WTC11 (cell line): ENCODE measurements around the gene FTCD. TPM values are rescaled to one million over a fixed set of nuclear protein-coding genes. Genes with fewer than 3 reads are reported as not detected.
A peak's percentile ranks its signal among the peaks of the same experiment; 100 is the strongest.

Source experiments
- ATAC-seq: fragments of 200-7000 bp; cut with Tn5 transposase; 2 replicates; pipeline ENCODE4 v1.10.0; 2021; ENCODE audit warnings: mild to moderate bottlenecking, moderate library complexity
- CTCF ChIA-PET: fragments of 300-600 bp; sonication (Branson Sonifier 250); formaldehyde crosslinking; loops from one replicate; lab custom pipeline; 2021; ENCODE audit warnings: antibody characterized with exemption; lab: Charles Lee
- POLR2A ChIA-PET: fragments of 350-600 bp; sonication (Branson Sonifier 250); formaldehyde crosslinking; loops from one replicate; lab custom pipeline; 2021; ENCODE audit warnings: antibody characterized with exemption; lab: Charles Lee
- DNase-seq: peaks from one replicate; pipeline ENCODE4 v3.0.0; 2021; ENCODE audit warnings: low spot score
- H3K27ac Mint-ChIP-seq: 2 replicates; pipeline ENCODE4 v1.8.0; 2021; ENCODE audit warnings: mixed read lengths
- H3K27me3 Mint-ChIP-seq: 2 replicates; pipeline ENCODE4 v1.8.0; 2021; ENCODE audit warnings: low read depth, mild to moderate bottlenecking, moderate library complexity, mixed read lengths
- H3K36me3 Mint-ChIP-seq: 2 replicates; pipeline ENCODE4 v1.8.0; 2021; ENCODE audit warnings: mixed read lengths
- H3K4me1 Mint-ChIP-seq: 2 replicates; pipeline ENCODE4 v1.8.0; 2022; ENCODE audit warnings: mixed read lengths
- H3K4me3 Mint-ChIP-seq: 2 replicates; pipeline ENCODE4 v1.8.0; 2021; ENCODE audit warnings: mild to moderate bottlenecking, moderate library complexity, mixed read lengths
- H3K9me3 Mint-ChIP-seq: 2 replicates; pipeline ENCODE4 v1.8.0; 2021; ENCODE audit warnings: mixed read lengths
- ATF2 ChIP-seq: sonication (generic); formaldehyde crosslinking; IDR thresholded peaks from 2 replicates; pipeline ENCODE4 v1.8.1; 2022; ENCODE audit warnings: low read depth, missing genetic modification reagents, borderline replicate concordance
- CBFB ChIP-seq: sonication (generic); formaldehyde crosslinking; IDR thresholded peaks from 2 replicates; pipeline ENCODE4 v1.8.1; 2022; ENCODE audit warnings: mild to moderate bottlenecking, low read depth, missing genetic modification reagents
- CDX4 ChIP-seq: fragments of 250-450 bp; sonication (Bioruptor Pico); IDR thresholded peaks from 2 replicates; pipeline ENCODE4 v1.9.0; 2021; ENCODE audit warnings: moderate library complexity, mild to moderate bottlenecking, inconsistent platforms, borderline replicate concordance
- E2F1 ChIP-seq: sonication (generic); formaldehyde crosslinking; IDR thresholded peaks from 2 replicates; pipeline ENCODE4 v1.8.0; 2022; ENCODE audit warnings: mild to moderate bottlenecking, missing genetic modification reagents
- EMX1 ChIP-seq: fragments of 250-450 bp; sonication (Bioruptor Pico); IDR thresholded peaks from 2 replicates; pipeline ENCODE4 v1.8.0; 2021; ENCODE audit warnings: mild to moderate bottlenecking
- GTF2I ChIP-seq: fragments of 250-450 bp; sonication (Bioruptor Pico); conservative IDR thresholded peaks from 2 replicates; pipeline ENCODE4 v1.4.0; 2021; ENCODE audit warnings: mild to moderate bottlenecking
- JUN ChIP-seq: sonication (generic); formaldehyde crosslinking; IDR thresholded peaks from 2 replicates; pipeline ENCODE4 v1.8.0; 2023; ENCODE audit warnings: mild to moderate bottlenecking, missing genetic modification reagents
- NFE2L1 ChIP-seq: sonication (generic); formaldehyde crosslinking; IDR thresholded peaks from 2 replicates; pipeline ENCODE4 v1.8.1; 2023; ENCODE audit warnings: missing genetic modification reagents
- NFYB ChIP-seq: sonication (generic); formaldehyde crosslinking; conservative IDR thresholded peaks from 2 replicates; pipeline ENCODE4 v1.8.0; 2022; ENCODE audit warnings: low read depth, missing genetic modification reagents
- OVOL2 ChIP-seq: fragments of 250-450 bp; sonication (Bioruptor Pico); IDR thresholded peaks from 2 replicates; pipeline ENCODE4 v1.9.0; 2021; ENCODE audit warnings: mild to moderate bottlenecking, borderline replicate concordance
- PRRX2 ChIP-seq: fragments of 250-450 bp; sonication (Bioruptor Pico); IDR thresholded peaks from 2 replicates; pipeline ENCODE4 v1.8.0; 2021; ENCODE audit warnings: mild to moderate bottlenecking
- ZNF121 ChIP-seq: sonication (generic); formaldehyde crosslinking; IDR thresholded peaks from 2 replicates; pipeline ENCODE4 v1.8.0; 2023; ENCODE audit warnings: missing genetic modification reagents
- ZNF232 ChIP-seq: sonication (generic); formaldehyde crosslinking; IDR thresholded peaks from 2 replicates; pipeline ENCODE4 v1.8.0; 2022; ENCODE audit warnings: mild to moderate bottlenecking, missing genetic modification reagents
- ZNF396 ChIP-seq: fragments of 250-450 bp; sonication (Bioruptor Pico); IDR thresholded peaks from 2 replicates; pipeline ENCODE4 v1.8.0; 2021; ENCODE audit warnings: mild to moderate bottlenecking, moderate library complexity, borderline replicate concordance
- total RNA-seq: library from RNA; stranded (reverse); gene quantifications from 3 replicates; pipeline ENCODE4 v1.2.3, GENCODE V29; 2021
- TF ChIP-seq, protein P1 (sequence below): sonication (generic); formaldehyde crosslinking; IDR thresholded peaks from 2 replicates; pipeline ENCODE4 v1.8.1; 2023; ENCODE audit warnings: mild to moderate bottlenecking, moderate library complexity, missing genetic modification reagents
- TF ChIP-seq, protein P2 (sequence below): fragments of 250-450 bp; sonication (Bioruptor Pico); IDR thresholded peaks from 2 replicates; pipeline ENCODE4 v1.9.0; 2021; ENCODE audit warnings: mild to moderate bottlenecking
- TF ChIP-seq, protein P3 (sequence below): sonication (generic); formaldehyde crosslinking; IDR thresholded peaks from 2 replicates; pipeline ENCODE4 v1.8.1; 2023; ENCODE audit warnings: mild to moderate bottlenecking, missing genetic modification reagents, moderate library complexity
- TF ChIP-seq, protein P4 (sequence below): sonication (generic); formaldehyde crosslinking; IDR thresholded peaks from 2 replicates; pipeline ENCODE4 v1.8.1; 2022; ENCODE audit warnings: missing genetic modification reagents, borderline replicate concordance

FTCD gene
- total RNA-seq, 1 experiment from 2014 or later, result 6.1 TPM

GRCh38 chr21:46117586-46118315 is 37.6 kb downstream of the FTCD start:
- TF ChIP-seq NFE2L1 (CRISPR knock-in tag), result no peak
- TF ChIP-seq, protein P1, sequence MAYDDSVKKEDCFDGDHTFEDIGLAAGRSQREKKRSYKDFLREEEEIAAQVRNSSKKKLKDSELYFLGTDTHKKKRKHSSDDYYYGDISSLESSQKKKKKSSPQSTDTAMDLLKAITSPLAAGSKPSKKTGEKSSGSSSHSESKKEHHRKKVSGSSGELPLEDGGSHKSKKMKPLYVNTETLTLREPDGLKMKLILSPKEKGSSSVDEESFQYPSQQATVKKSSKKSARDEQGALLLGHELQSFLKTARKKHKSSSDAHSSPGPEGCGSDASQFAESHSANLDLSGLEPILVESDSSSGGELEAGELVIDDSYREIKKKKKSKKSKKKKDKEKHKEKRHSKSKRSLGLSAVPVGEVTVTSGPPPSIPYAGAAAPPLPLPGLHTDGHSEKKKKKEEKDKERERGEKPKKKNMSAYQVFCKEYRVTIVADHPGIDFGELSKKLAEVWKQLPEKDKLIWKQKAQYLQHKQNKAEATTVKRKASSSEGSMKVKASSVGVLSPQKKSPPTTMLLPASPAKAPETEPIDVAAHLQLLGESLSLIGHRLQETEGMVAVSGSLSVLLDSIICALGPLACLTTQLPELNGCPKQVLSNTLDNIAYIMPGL (CRISPR knock-in tag), result no peak
- DNase-seq (peak; percentile 10), ATAC-seq (no peak)
- H3K4me1 Mint-ChIP-seq, result no peaks in the 10 kb centered on the region
- ChIA-PET POLR2A (no interaction called here), CTCF (interaction anchor here (0.8 to 2.2 kb wide), 4 partner anchors 26 to 147 kb away, joined by 3 to 6 read pairs (median 3); no protein-coding TSS in a partner anchor)
- peaks cover 34% of the 10 kb centered on the region for H3K36me3 Mint-ChIP-seq
- H3K27me3 Mint-ChIP-seq, result no peaks in the 10 kb centered on the region
- H3K9me3 Mint-ChIP-seq, result peaks cover 6% of the 10 kb centered on the region; the same call in 1 of the 2 replicates
- H3K4me3 Mint-ChIP-seq, result no peak overlapping the region
- no peak overlapping the region for H3K27ac Mint-ChIP-seq

DNA sequence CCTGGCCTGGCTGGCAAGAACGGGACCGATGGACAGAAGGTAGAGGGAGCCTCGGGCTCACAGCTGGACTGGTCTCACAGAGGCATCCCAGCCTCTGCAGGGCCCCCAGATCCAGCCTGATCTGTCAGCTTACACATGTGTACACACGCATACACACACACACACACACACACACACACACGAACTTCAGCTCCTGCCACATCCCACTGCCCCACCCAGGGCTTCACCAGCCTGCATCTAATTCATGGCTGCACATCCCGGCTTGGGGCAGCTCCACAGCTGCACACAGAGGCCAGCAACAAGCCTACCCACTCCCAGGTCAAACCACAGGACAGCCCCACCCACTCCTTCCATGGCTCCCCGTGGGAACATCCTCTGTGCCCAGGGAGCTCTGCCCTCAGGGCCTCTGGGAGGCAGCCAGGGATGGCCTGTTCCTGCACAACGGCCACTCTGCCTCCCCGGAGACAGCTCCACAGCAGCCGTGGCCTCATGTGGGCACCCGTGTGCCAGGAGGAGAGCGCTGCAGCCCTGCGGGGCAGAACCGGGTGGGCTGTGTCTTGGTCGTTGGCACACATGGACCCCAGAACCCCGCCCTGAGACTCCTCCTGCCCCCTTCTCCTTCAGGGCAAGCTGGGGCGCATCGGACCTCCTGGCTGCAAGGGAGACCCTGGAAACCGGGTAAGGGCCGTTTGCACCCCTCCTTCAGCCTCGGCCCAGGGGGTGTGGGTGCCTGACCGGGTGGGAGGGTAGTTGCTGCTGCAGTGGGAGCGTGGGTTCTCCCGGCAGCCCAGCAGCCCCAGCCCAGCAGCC is 38.4 kb downstream of the FTCD start:
- POLR2A ChIA-PET, result no interaction called here
- TF ChIP-seq OVOL2 (no peak), CBFB (CRISPR knock-in tag) (no peak), ZNF232 (CRISPR knock-in tag) (no peak), ZNF121 (CRISPR knock-in tag) (no peak), GTF2I (CRISPR knock-in tag) (no peak), JUN (CRISPR knock-in tag) (no peak), EMX1 (CRISPR knock-in tag) (no peak), PRRX2 (CRISPR knock-in tag) (no peak), ATF2 (CRISPR knock-in tag) (no peak), CDX4 (CRISPR knock-in tag) (no peak), NFYB (CRISPR knock-in tag) (no peak), ZNF396 (CRISPR knock-in tag) (no peak), E2F1 (CRISPR knock-in tag) (no peak)
- TF ChIP-seq, protein P2, sequence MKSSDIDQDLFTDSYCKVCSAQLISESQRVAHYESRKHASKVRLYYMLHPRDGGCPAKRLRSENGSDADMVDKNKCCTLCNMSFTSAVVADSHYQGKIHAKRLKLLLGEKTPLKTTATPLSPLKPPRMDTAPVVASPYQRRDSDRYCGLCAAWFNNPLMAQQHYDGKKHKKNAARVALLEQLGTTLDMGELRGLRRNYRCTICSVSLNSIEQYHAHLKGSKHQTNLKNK (CRISPR knock-in tag), result no peak
- TF ChIP-seq, protein P3, sequence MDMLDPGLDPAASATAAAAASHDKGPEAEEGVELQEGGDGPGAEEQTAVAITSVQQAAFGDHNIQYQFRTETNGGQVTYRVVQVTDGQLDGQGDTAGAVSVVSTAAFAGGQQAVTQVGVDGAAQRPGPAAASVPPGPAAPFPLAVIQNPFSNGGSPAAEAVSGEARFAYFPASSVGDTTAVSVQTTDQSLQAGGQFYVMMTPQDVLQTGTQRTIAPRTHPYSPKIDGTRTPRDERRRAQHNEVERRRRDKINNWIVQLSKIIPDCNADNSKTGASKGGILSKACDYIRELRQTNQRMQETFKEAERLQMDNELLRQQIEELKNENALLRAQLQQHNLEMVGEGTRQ (CRISPR knock-in tag), result no peak
- TF ChIP-seq, protein P4, sequence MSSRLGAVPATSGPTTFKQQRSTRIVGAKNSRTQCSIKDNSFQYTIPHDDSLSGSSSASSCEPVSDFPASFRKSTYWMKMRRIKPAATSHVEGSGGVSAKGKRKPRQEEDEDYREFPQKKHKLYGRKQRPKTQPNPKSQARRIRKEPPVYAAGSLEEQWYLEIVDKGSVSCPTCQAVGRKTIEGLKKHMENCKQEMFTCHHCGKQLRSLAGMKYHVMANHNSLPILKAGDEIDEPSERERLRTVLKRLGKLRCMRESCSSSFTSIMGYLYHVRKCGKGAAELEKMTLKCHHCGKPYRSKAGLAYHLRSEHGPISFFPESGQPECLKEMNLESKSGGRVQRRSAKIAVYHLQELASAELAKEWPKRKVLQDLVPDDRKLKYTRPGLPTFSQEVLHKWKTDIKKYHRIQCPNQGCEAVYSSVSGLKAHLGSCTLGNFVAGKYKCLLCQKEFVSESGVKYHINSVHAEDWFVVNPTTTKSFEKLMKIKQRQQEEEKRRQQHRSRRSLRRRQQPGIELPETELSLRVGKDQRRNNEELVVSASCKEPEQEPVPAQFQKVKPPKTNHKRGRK (CRISPR knock-in tag), result no peak
- DNase-seq, result peak; percentile 5
- H3K9me3 Mint-ChIP-seq, result peaks cover 6% of the 10 kb centered on the region; the same call in 1 of the 2 replicates
- no peak for ATAC-seq
- H3K27ac Mint-ChIP-seq, result no peak overlapping the region
- H3K4me1 Mint-ChIP-seq, result no peaks in the 10 kb centered on the region
- H3K4me3 Mint-ChIP-seq, result no peak overlapping the region
- H3K27me3 Mint-ChIP-seq, result no peaks in the 10 kb centered on the region
- CTCF ChIA-PET, result interaction anchor here (0.8 to 2.2 kb wide), 3 partner anchors 27 to 146 kb away, joined by 3 to 6 read pairs (median 3); no protein-coding TSS in a partner anchor
- peaks cover 35% of the 10 kb centered on the region for H3K36me3 Mint-ChIP-seq
